ENCODE measurements around the gene NMT2. TPM values are rescaled to one million over a fixed set of nuclear protein-coding genes. Genes with fewer than 3 reads are reported as not detected.

NMT2 gene
- total RNA-seq, 1 experiment from 2014 or later, result 15.7 TPM

GRCh38 chr10:15188603-15189002 lies 20.1 kb upstream of the NMT2 start:
- Histone ChIP-seq H3K9me3 (ENCODE audit: low read depth, low read length, poor library complexity, severe bottlenecking) (no peaks in the 10 kb centered on the region), H3K27ac (ENCODE audit: low read depth, low read length, poor library complexity, severe bottlenecking) (no peak overlapping the region), H3K4me3 (ENCODE audit: low read depth, low read length, poor library complexity, severe bottlenecking) (no peak overlapping the region), H3K27me3 (replicated peaks; ENCODE audit: insufficient read depth, low read depth, low read length, poor library complexity) (no peaks in the 10 kb centered on the region), H3K36me3 (ENCODE audit: insufficient read depth, low read length, poor library complexity, severe bottlenecking) (no peaks in the 10 kb centered on the region), H3K4me1 (ENCODE audit: insufficient read depth, low read length, poor library complexity, severe bottlenecking) (peaks cover under 1% of the 10 kb centered on the region)
- no peak for DNase-seq (ENCODE audit: low spot score)
- TF ChIP-seq CTCF (conservative IDR thresholded peaks at IDR 0.05; ENCODE audit: low read depth, low read length) (no peak), EZH2 (IDR thresholded peaks at IDR 0.05; ENCODE audit: borderline replicate concordance, low read depth, low read length, poor library complexity, severe bottlenecking) (no peak)
- ChIA-PET POLR2A (ENCODE audit: low non-redundant PET) (interaction anchor here (0.5 kb wide), 1 partner anchor 50 kb away, joined by 3 read pairs; no protein-coding TSS in a partner anchor), CTCF (no interaction called here)
- no TSS peak for BruUV-seq (replicated peaks)
- intact Hi-C loops (cut with micrococcal nuclease; ENCODE audit: unreplicated experiment), result no loop called here

DNA sequence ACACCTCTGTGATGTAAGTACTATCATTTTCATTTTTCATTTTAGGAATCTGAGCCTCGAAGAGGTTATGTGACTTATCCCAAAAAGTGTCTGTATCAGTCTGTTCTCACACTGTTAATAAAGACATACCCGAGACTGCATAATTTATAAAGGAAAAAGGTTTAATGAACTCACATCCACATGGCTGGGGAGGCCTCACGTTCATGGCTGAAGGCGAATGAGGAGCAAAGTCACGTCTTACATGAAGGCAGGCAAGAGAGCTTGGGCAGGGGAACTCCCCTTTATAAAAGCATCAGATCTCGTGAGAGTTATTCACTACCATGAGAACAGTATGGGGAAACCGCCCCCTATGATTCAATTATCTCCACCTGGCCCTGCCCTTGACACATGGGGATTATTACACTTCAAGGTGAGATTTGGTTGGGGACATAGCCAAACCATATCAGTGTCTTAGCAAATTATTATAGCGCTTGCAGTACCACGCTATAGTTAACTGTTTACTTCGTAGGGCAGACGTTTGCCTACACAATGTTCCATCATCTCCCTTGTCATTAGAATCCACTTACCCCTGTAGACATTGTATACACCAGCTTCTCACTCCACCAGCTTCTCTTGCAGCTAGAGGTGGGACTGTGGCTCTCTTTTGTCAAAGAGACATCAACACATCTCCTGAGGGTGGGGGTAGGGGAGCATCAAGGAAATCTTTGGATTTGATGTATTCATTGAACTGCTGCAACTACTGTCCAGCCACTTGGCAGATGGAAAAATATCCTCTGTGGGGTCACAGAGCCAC lies 15.4 kb upstream of the NMT2 start:
- POLR2A ChIA-PET (ENCODE audit: low non-redundant PET), result no interaction called here
- intact Hi-C loops (cut with micrococcal nuclease; ENCODE audit: unreplicated experiment), result no loop called here
- H3K27ac ChIP-seq (ENCODE audit: low read depth, low read length, poor library complexity, severe bottlenecking), result peak overlapping the region; percentile 64
- H3K36me3 ChIP-seq (ENCODE audit: insufficient read depth, low read length, poor library complexity, severe bottlenecking), result no peaks in the 10 kb centered on the region
- no peak for DNase-seq (ENCODE audit: low spot score)
- CTCF ChIA-PET, result no interaction called here
- H3K27me3 ChIP-seq (replicated peaks; ENCODE audit: insufficient read depth, low read depth, low read length, poor library complexity), result no peaks in the 10 kb centered on the region
- peaks cover 15% of the 10 kb centered on the region for H3K4me1 ChIP-seq (ENCODE audit: insufficient read depth, low read length, poor library complexity, severe bottlenecking)
- BruUV-seq (replicated peaks), result no TSS peak
- TF ChIP-seq EZH2 (IDR thresholded peaks at IDR 0.05; ENCODE audit: borderline replicate concordance, low read depth, low read length, poor library complexity, severe bottlenecking) (no peak), CTCF (conservative IDR thresholded peaks at IDR 0.05; ENCODE audit: low read depth, low read length) (no peak)
- H3K9me3 ChIP-seq (ENCODE audit: low read depth, low read length, poor library complexity, severe bottlenecking), result no peaks in the 10 kb centered on the region
- H3K4me3 ChIP-seq (ENCODE audit: low read depth, low read length, poor library complexity, severe bottlenecking), result no peak overlapping the region

GRCh38 chr10:15182540-15183207 lies 14.2 kb upstream of the NMT2 start:
- TSS peak; percentile 95 for BruUV-seq (replicated peaks)
- ChIA-PET POLR2A (ENCODE audit: low non-redundant PET) (no interaction called here), CTCF (no interaction called here)
- Histone ChIP-seq H3K36me3 (ENCODE audit: insufficient read depth, low read length, poor library complexity, severe bottlenecking) (no peaks in the 10 kb centered on the region), H3K4me3 (ENCODE audit: low read depth, low read length, poor library complexity, severe bottlenecking) (no peak overlapping the region), H3K4me1 (ENCODE audit: insufficient read depth, low read length, poor library complexity, severe bottlenecking) (peaks cover 15% of the 10 kb centered on the region), H3K27ac (ENCODE audit: low read depth, low read length, poor library complexity, severe bottlenecking) (peak overlapping the region; percentile 64), H3K9me3 (ENCODE audit: low read depth, low read length, poor library complexity, severe bottlenecking) (no peaks in the 10 kb centered on the region), H3K27me3 (replicated peaks; ENCODE audit: insufficient read depth, low read depth, low read length, poor library complexity) (no peaks in the 10 kb centered on the region)
- TF ChIP-seq EZH2 (IDR thresholded peaks at IDR 0.05; ENCODE audit: borderline replicate concordance, low read depth, low read length, poor library complexity, severe bottlenecking), result no peak
- TF ChIP-seq CTCF (conservative IDR thresholded peaks at IDR 0.05; ENCODE audit: low read depth, low read length), result no peak
- DNase-seq (ENCODE audit: low spot score), result peak; percentile 56
- intact Hi-C loops (cut with micrococcal nuclease; ENCODE audit: unreplicated experiment), result no loop called here
